Erythroblast (primary cell): ENCODE data around the gene MGAT3.

Source experiments
- GATA1 ChIP-seq: IDR thresholded peaks from 2 replicates; pipeline ENCODE4 v1.6.1; 2011; ENCODE audit warnings: low read depth, mild to moderate bottlenecking, control low read depth, low read length, moderate library complexity
- POLR2A ChIP-seq: IDR thresholded peaks from 2 replicates; pipeline ENCODE4 v1.6.1; 2011; ENCODE audit warnings: mild to moderate bottlenecking, low read length

GRCh38 chr22:39522567-39523300 lies 65.9 kb downstream of the MGAT3 start:
- TF ChIP-seq POLR2A (peak; percentile 68), GATA1 (no peak)
